GM12801 (cell line): ENCODE data around the gene PUDP.

Experiments
- CTCF ChIP-seq: IDR thresholded peaks from one replicate; pipeline ENCODE4 v1.5.1; 2011; ENCODE audit warnings: control low read depth; ENCODE audit not compliant: insufficient read length; ENCODE audit errors: extremely low read depth

The PUDP gene

GRCh38 chrX:7045238-7045955 lies 102.6 kb downstream of the PUDP start:
- TF ChIP-seq CTCF, result no peak

- no peak for TF ChIP-seq CTCF
Observed at GRCh38 chrX:7028246-7028645, 119.7 kb downstream of the PUDP start.

DNA sequence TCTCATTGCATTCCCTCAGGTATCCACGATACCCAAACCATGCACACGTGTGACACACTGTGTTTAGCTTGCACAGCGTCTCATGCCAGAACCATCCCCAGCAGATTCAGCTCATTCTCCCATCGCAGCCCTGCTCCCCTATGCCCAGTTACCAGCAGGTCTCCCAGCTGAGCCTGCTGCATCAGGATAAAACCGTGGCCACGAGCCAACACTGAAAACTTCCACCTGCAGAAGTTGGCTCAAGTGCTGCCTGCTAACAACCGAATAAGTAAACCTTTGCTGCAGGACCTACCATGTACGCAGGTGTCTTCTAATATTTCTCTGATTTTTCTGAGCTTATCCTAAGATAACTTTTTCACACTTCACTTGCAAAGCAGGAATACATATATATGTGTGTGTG lies 120.9 kb downstream of the PUDP start:
- no peak for TF ChIP-seq CTCF

DNA sequence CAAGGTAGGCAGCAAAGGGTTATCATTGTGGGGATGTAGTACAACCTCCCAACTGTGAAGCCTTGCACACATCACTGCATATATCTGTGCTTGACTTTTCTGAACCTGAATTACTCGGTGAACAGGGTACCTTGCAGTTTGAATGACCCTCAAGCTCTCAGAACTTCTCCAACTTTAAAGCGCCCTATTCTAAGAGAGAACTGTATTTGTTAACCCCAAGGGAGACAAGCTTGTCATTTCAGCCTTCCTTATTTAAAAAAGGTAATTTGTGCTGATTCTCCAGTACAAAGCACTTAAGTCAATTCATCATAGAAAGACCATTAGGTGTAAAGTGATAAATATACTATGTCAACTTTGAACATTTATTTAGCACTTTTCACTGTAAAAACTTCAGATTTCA lies 122.5 kb downstream of the PUDP start:
- TF ChIP-seq CTCF, result no peak

- TF ChIP-seq CTCF, result no peak
Observed at GRCh38 chrX:7024850-7025249, 123.1 kb downstream of the PUDP start.

GRCh38 chrX:7021991-7022390 lies 126.0 kb downstream of the PUDP start:
- no peak for TF ChIP-seq CTCF

DNA sequence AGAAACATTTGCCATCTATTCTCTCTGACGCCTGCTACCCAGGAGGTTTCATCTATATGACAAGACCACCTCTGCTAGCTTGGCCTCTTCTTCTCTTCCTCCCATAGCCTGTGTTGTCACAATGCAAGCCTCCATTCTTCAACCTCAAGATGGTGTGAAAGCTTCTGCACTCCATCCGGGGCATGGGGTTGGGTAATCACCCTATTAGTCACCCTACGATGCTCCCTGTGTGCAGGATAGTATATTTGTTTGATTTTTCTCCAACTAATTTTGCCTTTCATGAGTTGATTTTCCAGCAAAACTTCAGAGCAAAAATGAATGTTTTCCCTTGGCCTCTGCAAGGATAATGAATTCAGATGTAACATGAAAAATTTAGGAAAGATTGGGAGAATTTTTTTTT lies 128.4 kb downstream of the PUDP start:
- no peak for TF ChIP-seq CTCF
